COLO829 (cell line): ENCODE measurements around the gene DNM1.

ENCODE experiments used
- DNase-seq: peaks from one replicate; pipeline ENCODE4 v3.0.0; 2012; ENCODE audit warnings: low spot score

Gene DNM1

DNA sequence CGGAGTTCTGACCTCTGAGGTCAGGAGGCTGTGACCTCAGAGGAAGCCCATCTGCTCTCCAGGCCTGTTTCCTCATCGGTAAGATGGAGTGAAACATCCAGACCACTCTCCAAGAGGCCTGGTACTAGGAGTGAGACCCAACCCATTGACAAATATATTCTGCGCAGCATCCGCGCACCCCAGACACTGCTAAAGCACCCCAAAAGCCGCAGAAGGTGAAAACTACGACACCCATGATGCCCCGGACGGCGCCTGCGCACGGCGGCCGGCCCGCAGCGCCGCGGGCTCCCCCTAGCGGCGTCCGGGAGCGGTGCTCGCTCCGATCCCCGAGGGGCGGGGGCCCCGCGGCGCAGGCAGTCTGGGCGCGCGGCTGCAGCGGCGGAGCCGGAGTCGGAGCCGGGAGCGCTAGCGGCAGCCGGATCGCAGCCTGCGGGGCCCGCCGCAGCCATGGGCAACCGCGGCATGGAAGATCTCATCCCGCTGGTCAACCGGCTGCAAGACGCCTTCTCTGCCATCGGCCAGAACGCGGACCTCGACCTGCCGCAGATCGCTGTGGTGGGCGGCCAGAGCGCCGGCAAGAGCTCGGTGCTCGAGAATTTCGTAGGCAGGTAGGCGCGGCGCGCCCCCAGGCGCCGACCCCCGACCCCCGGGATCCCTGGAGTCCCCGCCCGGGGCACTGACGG is at the start of gene DNM1:
DNM1 (plus strand) TSS at position 356 of the 683 bp plus-strand sequence; CDS start at position 448, 92 bp downstream.
- DNase-seq: peak; percentile 95

DNA sequence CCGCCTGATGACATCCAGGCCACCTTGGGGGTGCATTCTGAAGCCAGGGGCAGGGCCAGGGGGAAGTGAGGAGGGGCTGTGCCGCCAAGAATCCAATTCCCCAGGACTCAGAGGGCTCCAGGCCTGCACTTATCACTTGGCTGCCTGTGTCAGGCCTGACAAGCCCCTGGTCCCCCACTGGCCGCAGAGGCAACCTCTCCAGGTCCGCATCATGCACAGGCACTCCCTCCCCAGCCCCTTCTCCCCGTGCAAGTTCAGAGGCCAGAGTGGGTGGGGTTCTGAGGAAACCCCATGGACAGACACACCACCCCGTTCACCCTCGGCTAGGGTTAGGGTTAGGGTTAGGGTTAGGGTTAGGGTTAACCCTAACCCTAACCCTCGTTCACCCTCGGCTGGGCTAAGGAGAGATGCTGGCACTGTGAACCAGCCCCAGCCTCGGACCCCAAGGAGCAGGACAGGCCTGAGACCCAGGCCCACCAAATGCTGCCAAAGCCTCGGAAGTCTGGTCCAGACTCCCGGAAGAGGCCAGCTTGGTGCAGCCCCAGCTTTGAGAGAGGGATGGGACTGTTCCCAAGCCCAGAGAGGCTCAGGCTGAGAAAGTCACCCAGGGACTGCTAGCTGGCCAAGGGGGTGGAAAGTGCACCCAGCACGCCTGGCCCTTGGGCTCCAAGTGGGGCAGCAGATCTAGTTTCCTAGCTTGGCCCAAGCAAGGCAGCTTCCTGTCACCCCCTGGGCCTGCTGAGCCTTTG is 49.1 kb upstream of the DNM1 start:
- DNase-seq: no peak

DNA sequence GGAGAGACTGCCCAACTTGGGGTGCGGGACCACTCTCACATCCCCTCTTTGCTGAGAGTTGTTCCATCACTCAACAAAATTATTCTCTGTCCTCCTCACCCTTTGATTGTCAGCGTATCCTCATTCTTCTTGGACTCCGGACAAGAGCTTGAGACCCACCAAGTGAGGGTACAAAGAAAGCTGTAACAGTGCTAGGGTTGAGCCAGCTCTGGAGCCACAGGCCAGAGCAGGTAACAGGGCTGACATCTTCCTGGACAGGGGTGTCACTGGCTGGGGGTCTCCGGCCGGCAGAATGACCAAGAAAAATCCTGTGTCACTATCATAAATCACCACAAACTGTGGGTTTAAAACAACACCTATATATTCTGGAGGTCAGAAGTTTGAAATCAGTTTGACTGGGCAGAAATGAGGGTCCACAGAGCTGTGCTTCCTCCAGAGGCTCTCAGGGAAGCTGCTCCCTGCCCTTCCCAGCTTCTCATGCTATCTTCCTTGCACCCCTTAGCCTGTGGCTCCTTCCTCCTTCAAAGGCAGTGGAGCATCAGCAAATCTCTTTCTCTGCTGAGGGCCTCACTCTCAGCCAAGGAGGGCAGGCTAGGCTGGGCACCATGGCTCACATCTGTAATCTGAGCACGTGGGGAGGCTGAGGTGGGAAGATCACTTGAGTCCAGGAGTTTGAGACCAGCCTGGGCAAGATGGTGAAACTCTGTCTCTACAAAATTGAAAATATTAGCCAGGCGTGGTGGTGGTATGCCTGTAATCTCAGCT is 47.3 kb upstream of the DNM1 start:
- DNase-seq: no peak

DNA sequence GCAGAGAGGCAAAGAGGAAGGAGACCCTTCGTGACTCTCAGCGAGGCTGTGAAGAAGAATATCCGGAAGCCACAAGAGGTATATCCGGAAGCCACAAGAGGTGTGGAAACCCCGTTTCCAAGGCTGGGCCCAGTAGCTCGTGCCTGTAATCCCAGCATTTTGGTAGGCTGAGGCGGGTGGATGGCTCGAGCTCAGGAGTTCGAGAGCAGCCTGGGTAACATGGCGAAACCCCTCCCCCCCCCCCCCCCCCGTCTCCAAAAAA is 43.7 kb upstream of the DNM1 start:
- DNase-seq: no peak

DNA sequence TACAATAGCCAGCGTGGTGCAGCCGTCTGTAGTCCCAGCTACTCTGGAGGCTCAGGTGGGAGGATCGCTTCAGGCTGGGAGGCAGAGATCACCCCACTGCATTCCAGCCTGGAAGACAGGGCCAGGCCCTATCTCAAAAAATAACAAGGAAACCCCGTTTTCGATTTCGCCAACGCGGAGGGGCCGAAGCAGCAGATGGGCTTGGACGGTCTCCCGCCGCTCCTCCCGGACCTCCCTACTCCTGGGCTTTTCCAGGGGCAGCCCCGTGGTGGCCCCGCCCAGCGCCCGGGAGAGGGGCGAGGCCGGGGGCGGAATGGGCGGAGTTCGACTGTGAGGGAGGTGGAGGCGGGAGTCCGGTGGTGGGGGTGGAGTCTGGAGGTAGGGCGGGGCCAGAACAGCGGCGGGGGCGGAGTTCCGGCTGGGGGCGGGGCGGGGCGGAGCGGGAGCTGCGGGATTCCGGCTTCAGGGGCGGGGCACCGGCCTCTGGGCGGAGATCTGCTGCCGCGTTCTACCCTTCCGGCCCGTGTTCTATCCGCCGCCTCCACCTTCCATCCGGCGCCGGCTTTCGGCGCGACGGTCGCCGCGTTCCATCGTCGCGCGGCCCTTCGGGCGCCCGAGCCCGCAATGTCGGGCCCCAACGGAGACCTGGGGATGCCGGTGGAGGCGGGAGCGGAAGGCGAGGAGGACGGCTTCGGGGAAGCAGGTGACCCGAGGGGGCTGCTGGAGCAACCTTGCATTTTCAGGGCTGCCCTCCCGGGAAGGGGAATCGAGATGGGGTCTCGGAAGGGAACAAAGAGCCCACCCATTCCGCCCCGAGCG is 43.2 kb upstream of the DNM1 start, which contains the start of gene BBLN:
BBLN (plus strand) TSS at position 482 of the 819 bp plus-strand sequence; CDS start at position 625, 143 bp downstream.
- peak; percentile 99 for DNase-seq

DNA sequence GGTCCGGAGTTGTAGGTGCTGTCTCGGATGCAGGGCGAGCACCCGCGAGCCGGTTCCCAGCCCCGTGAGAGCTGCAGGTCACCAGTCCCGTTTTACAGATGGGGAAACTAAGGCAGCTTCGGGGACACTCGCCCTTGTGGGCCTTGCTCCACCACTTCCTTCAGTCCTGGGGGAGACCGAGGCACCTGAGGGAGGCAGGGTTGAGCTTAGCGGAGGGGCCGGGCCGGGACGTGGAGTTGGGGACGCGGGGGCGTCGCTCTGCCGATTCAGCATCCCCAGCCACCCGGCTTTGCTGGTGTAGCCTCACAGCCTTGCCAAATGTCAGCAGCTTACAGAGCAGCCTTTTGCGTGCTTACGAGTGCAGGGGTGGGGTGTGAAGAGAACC is 42.6 kb upstream of the DNM1 start:
- no peak for DNase-seq

DNA sequence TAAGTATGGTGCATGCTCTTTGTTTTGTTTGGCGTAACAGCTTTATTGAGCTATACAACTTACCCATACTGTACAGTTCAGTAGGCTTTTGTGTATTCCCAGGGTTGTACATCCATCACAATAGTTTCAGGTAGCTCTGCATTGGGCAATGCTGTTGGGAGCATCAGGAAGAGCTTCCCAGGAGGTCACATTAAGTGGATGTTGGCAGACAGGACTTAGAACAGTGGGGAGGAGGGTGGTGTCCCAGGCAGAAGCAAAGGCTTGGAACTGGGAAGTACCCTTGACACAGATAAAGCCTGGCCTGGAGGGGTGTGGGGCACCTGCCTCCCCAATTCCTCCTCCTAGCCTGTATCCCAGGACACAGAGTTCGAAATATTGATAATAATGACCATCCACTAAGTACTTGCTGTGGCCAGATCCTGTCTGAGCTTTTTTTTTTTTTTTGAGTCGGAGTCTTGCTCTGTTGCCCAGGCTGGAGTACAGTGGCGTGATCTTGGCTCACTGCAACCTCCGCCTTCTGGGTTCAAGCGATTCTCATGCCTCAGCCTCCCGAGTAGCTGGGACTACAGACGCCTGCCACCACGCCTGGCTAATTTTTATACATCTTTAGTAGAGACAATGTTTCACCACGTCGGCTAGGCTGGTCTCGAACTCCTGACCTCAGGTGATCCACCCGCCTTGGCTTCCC is 41.8 kb upstream of the DNM1 start:
- DNase-seq: no peak

DNA sequence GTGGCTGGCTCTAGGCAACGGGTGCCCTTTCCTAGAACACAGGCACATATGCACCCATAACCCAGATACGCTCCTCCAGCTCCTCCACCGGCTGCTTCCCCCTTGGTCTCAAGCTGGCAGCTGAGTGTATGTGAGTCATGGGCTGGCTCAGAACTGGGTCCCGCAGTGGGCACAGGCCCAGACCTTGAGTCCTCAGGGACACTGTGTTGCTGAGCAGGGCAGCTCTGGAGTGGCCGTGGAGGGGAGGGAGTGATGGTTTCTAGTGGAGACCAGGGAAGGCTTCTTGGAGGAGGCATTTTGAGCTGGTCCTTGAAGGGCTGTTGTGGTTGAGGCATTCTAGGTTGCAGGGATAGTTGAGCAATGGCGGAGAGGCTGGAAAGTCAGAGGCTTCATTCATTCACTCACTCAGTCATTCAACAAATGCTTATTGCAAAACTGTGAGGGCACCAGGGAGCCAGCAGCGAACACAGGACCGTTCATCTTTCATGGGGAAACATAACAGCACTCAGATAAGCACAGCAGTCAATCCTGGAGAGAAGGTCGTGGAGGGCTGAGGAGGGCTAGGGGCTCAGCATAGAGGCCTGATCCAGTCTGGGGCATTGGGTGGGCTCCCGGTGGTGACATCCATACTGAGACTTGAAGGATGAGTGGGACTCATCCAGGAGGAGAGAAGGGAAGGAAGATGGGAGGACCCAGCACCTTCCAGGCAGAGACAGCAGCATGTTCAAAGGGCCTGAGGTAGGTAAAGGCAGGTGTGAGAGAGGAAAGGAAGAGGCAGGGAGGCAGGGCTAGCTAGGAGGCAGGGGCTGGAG is 40.8 kb upstream of the DNM1 start:
- DNase-seq: no peak

DNA sequence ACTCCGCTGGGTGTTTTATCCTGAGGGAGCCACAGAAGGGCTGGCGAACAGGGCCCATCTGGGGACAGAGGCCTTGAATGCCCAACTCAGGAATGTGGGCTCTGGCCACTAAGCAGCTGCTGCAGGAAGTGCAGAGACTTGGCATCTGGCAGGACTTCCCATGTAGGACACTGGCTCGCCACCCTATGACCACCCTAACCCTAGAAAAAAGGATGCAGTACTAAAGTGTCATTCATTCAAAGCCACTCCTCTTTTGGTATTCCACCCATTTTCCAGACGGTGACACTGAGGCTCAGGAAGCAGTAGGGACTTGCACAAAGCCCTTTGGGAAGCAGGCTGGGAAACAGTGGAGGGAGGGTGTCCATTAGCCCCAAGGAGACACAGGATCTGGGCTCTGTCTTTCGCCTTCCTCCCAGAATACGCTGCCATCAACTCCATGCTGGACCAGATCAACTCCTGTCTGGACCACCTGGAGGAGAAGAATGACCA is 40.1 kb upstream of the DNM1 start:
- DNase-seq: no peak

DNA sequence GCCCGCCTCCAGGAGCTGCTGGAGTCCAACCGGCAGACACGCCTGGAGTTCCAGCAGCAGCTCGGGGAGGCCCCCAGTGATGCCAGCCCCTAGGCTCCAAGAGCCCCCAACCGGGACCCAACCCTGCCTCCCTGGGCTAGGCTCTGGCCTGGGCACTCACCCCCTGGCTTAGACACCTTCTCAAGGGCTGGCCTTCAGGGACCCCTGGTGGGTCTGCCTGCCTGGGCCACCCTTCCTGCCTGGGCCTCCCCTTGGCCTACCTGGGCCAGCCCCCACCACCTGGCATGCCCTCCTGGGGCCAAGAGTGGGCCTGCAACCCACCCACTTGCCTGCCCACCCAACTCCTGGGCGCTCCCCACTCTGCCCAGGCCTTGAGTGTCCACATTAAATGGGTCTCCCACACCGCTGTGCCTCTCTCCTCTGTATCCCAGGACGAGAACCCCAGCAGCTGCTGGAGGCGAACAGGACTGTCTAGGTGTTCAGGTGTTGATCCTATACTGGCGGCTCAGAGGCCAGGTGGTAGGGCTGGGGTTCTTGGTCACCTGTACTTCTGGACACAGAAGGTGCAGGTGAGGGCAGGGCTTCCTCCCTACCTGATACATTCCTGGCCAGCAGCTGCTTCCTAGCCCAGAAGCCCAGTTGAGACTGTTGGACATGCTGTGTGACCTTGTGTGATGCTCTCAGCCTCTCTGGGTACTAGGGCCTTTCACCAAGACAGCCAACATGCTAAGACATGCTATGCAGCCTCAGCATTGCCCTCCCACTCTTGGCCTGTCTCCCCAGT is 39.5 kb upstream of the DNM1 start:
- no peak for DNase-seq

DNA sequence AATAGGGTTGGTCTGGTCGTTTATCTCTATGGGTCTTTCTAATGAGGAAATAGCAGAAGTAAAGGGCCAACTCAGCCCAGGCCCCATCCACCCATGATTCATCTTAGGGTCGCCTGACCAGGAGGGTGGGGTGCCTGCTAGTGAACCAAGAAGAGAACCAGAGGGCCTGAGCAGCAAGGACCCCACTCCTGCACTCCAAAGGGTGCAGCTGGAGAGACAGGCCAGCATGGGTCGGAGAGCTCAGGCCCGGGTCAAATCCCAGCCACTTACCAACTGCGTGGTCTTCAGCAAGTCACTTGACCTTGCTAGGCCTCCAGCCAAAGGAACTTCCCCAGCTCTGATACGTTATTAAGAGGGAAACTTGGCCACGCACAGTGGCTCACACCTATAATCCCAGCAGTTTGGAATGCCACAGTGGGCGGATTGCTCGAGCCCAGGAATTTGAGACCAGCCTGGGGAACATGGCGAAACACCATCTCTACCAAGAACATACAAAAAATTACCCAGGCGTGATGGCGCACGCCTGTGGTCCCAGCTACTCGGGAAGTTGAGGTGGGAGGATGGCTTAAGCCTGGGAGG is 38.8 kb upstream of the DNM1 start:
- no peak for DNase-seq

DNA sequence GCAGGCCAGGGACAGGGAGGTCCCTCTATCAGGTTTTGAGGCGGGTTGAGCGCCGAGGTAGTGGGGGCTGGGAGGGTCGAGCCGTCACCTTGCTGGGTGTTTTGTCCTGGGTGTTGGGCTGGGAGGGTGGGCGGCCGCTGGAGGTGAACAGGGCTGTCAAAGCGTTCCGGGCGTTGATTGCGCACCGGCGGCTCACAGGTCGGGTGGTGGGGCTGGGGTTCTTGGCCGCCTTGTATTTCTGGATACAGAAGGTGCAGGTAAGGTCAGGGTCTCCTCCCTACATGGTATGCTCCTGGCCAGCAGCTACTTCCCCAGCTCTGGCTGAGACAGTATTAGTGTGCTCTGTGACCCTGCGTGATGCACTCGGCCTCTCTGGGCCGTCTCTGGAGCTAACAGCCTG is 37.0 kb upstream of the DNM1 start:
- no peak for DNase-seq

DNA sequence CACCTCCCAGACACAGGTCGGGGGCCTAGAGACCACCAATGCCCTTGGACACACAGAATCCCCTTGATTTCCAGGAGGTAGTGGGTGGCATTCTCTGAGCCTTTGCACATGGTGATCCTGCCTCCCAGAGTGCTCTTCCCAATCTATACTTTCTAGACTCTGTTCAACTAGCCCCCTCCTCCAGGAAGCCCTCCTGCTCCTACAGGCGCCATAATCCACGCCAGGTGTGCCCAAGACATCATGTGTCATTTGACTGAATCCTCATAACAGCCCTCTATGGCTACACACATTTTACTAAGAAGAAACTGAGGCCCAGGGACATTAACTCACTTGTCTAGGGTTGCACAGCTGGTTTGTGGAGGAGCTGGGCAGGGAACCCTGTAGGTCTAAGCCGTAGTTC is 36.0 kb upstream of the DNM1 start:
- DNase-seq: no peak

DNA sequence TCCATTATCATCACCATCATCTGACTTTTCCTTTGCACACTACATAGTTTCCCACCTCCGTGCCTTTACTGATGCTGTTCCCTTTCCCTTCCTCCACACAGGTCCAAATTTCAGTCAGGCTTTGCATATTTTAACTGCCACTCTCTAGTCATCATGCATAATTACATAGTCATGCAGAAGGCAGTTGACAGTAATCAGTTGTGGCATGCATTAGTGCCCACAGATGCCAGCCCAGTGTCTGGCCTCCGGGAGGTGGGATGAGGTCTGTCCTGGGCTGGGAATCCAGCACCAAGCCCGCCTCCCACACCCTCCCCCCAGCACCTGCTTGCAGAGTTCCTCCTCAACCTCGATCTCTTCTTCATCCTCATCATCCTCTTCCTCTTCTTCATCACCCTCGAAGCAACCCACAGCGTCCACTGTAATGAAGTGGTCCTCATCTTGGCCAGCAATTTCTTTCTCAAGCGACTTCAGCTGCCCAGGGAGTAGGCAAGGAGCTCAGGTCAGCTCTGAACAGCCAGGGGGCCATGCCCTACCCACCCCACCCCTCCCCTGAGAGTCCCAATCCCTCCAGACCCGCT is 34.4 kb upstream of the DNM1 start:
- no peak for DNase-seq

DNA sequence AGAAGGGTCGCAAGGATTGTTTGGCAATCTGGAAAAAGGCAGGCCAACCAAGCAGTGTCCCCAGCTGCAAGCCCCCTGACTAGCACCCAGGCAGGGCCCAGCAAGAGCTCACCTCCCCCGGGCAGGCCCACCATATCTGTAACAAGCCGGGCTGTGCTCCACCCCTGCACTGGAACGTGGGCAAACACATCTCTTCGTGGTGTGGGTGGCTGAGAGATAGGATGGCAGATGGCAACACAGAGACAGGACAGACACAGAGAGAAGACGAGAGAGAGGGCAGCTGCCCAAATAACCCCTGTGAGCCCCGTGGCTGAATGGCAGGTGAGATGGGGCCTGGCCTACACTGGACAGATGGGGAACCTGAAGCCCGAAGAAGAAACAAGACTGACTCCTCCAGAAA is 33.7 kb upstream of the DNM1 start:
- DNase-seq: no peak

DNA sequence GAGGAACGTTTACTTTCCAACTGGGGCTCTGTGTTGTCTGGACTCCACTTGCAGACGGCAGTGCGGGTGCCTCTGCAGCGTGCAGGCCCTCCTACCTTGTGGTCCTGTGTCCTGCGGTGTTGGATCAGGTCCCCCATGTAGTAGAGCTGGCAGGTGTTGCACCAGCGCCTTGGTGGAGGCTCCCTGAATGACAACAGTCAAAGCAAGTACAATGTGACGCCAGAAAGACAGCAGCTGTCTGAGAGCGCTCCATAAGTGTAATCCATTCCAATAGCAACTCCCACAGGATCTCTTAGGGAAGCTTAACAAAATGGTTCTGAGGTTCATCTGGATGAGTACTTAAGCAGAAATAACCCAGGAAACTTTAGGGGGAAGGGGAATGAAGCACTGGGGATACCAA is 33.3 kb upstream of the DNM1 start:
- DNase-seq: no peak

DNA sequence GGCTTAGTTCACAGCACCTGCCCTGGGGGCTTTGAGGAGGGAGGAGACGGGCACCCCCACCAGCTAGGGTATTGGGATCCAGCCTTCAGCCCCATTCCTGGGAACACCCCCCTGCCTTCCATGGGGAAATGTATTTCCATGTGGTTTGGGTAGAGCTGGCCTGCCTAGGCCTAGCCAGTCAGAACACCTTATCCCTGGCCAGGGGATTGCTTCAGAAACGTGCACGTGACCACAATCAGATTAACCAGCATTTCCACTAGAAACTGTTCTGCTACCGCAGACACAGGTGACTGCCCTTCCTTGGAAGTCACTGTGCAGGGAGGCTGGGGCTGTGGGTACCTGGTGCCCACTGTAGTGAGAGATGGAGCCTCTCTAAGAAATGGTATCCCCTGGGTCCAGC is 29.1 kb upstream of the DNM1 start:
- DNase-seq: no peak

DNA sequence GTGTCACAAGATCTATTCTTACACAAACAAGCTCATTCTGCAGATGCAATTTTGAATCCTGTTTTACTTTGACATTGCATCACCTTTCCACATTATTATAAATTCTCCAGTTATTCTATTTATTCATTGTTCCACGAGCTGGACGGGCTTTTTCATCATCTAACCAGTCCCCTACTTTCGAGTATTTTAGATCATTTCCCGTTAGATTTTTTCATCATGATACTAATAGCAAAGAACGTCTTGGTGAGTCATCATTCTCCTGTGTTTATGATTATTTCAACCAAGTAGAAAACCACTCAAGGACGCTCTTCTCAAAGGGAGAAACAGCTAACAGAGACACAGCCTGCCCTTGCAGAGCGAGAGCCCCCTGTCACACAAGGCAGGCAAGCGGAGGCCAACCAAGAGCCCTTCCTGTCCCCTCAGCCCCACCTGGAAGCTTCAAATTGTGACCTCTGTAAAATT is 28.0 kb upstream of the DNM1 start:
- DNase-seq: no peak

DNA sequence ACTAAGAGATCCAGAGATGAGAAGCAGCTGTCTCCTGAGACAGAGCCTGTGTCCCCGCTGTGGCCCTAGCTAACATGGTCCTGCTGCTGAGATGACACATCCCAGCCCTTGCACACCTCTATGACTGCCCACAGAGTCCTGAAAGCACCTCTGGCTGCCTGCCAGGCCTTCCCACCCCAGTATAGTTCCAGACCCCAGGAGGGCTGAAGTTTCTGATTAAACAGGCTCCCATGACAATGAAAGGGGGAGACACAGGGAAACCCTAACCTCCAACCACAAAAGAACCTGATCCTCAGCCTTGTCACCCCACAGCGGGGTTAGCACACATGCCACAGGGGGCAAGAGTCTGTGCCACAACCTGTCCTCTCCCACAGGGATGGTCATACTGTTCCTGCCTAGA is 27.5 kb upstream of the DNM1 start:
- no peak for DNase-seq
